Germinal center (tissue), 1 donor: ENCODE data around the gene CFAP251.
"Not testable (repeated sequence)": the region's sequence is repeated elsewhere in the genome, so short reads cannot be mapped to it uniquely, and the experiment has no call there.

Experiments
- DNase-seq: peaks from one replicate; pipeline ENCODE4 v3.0.0; 2012; ENCODE audit warnings: mixed read lengths, low spot score

Gene CFAP251, protein sequence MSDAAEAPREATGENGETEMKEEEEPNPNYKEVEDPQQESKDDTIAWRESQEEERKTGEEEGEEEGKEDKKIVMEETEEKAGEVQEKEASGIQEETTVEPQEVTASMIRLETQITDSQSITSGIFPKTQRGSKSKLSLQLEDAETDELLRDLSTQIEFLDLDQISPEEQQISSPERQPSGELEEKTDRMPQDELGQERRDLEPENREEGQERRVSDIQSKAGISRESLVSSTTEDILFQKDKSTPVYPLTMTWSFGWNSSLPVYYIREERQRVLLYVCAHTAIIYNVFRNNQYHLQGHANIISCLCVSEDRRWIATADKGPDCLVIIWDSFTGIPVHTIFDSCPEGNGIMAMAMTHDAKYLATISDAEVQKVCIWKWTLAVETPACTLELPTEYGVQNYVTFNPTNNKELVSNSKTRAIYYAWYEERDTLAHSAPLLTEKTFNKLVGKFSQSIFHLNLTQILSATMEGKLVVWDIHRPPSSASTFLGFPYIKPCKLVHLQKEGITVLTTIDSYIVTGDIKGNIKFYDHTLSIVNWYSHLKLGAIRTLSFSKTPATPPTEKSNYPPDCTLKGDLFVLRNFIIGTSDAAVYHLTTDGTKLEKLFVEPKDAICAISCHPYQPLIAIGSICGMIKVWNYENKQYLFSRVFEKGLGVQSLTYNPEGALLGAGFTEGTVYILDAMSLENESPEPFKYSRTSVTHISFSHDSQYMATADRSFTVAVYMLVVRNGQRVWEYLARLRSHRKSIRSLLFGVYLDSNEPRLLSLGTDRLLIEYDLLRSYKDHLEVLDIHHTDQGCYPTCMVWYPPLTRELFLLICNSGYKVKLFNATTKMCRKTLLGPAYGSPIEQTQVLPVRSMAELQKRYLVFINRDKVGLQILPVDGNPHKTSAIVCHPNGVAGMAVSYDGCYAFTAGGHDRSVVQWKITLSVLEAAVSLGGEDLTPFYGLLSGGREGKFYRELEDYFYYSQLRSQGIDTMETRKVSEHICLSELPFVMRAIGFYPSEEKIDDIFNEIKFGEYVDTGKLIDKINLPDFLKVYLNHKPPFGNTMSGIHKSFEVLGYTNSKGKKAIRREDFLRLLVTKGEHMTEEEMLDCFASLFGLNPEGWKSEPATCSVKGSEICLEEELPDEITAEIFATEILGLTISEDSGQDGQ

DNA sequence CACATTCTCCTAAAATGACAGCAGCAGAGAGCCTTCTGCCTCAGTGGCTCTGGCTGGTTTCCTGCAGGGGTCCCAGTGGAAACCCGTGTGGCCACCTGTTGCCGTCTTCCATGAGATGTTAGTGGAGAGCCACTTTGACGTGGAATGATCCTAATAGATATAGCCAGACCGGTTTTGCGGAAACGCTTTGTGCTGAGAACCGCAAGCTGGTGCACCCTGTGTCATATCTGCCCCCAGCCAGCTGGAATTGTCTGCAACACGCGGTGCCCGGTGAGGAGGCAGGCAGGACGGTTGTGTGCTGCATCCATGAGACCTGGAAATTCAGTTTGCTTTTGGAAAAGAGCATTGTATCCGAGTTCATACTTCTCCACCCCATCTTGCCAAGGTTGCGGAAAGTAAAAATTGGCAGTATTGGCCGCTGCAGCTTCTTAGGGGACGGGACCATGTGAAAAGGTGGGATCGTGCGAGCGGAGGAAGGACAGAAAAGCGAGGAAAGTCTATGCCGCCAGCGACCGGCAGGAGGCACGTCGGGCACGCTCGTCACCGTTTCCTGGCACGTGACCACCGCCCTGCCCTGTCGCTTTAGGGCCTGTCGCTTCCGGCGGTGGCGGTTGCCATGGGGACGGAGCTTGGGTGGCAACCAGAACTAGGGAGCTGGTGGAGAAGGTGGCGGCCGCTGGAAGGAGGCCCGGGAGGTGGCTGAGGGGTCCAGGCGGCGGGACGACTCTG lies at the start of gene CFAP251:
Gene CFAP251, plus strand, starts transcription at position 643 of the 729 bp plus-strand sequence. CDS start 2,714 bp downstream, outside the sequence.
- peak; percentile 95 for DNase-seq

DNA sequence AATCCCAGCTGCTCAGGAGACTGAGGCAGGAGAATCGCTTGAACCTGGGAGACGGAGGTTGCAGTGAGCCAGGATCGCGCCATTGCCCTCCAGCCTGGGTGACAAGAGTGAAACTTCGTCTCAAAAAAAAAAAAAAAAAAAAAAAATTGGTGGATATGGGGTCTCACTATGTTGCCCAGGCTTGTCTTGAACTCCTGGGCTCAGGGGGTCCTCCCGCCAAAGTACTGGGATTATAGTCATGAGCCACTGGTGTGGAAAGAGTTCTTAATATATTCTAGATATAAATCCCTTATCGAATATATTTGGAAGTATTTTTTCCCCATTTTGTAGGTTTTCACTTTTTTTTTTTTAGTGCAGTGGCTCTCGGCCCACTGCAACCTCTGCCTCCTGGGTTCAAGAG lies 49.2 kb upstream of the CFAP251 start:
- not testable (repeated sequence) for DNase-seq

DNA sequence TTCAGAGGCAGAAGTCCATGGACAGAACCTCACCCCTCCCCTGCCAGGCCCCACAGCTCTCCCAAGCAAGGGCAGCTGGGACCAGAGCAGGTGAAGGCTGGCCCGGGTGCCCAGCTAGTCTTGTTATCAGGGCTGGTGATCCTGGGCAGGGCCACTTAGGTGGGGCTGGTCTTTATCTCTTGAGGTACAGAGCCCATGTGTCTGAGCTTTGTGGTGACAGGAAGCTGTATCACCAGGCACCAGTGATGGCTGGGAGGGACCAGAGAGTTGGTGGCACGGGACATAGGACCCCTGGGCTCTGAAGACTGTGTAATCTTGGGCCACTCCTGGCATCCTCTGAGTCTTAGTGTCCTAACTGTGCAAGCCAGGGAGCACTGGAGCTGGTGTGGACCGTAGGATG lies 46.9 kb upstream of the CFAP251 start:
- no peak for DNase-seq

DNA sequence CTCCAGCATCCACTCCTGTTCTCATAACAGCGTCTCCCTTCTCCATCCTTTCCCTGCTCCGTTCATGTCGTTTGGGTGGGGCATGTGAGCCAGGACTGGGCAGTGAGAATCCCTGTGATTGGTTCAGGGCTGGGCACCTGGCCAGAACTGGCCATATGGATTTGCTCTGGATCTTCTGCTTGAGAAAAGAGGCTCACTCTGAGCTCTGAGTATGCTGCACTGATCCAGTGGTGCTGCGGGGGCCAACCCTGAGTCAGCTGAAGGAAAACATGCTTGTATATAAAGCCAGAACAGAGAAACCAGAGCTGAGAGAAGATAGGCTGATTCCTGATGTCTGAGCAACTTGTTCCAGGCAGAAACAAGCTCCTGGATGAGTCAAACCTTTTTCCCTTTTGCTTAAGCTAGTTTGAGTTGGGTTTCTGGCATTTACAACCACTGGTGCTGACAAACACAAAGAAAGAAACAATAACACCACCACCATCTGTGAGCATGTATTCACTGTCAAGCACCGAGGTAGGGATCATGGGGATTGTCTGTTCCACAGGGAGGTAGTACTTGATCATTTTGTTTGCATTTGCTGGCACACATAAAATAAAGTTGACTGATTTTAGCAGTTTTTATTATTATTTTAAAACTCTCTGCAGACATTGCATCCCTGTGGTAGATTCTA lies 45.7 kb upstream of the CFAP251 start:
- DNase-seq, result no peak

DNA sequence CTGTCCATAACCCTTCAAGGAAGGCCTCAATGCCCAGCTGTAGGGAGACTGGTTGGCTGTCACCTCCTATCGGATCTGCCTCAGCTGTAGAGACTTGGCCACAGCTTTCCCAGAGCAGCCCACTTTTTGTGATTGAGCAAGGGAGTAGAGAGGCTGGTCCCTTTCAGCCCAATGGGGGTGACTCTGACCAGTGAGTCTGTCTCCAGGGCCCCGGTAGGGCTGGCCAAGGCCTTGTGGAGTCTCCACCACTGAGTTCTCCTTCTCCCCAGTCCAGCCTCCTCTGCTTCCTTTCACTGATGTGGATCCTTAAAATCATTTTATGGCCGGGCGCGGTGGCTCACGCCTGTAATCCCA lies 45.2 kb upstream of the CFAP251 start:
- DNase-seq, result no peak

DNA sequence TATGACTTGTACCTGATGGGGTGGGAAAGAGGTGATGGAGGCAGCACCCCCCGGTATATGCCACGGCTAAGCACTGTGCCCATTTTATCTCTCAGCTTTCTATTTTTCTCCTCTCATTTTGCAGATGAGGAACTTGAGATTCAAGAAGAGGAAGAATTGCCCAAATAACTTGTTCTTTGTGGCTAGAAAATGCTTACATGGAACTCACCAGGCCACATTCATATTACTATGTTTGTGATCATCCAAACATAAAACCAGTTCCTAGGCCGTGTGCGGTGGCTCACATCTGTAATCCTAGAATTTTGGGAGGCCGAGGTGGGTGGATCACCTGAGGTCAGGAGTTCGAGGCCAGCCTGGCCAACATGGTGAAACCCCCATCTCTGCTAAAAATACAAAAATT lies 44.3 kb upstream of the CFAP251 start:
- DNase-seq, result no peak

DNA sequence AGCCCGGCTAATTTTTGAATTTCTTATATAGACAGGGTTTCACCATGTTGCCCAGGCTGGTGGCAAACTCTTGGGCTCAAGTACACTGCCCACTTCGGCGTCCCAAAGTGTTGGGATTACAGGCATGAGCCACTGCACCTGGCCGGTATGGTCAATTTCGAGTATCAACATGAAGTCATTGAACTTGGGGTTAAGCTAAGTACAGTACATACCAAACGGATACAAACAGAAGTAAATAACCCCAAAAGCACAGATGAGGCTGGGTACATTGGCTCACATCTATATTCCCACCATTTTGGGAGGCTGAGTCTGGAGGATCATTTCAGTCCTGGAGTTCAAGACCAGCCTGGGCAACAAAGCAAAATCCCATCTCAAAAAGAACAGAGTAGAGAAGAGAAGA lies 42.8 kb upstream of the CFAP251 start:
- no peak for DNase-seq

DNA sequence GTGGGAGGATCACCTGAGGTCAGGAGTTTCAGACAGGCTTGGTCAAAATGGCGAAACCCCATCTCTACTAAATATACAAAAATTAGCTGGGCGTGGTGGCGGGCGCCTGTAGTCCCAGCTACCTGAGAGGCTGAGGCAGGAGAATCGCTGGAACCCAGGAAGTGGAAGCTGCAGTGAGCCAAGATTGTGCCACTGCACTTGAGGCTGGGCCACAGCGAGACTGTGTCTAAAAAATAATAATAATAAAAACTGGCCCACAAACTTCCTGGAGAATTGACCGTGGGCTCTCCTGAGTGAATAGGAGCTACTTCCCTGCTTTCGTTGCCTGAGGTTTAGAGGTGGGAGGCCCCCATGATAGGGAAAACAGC lies 42.3 kb upstream of the CFAP251 start:
- DNase-seq, result not testable (repeated sequence)

DNA sequence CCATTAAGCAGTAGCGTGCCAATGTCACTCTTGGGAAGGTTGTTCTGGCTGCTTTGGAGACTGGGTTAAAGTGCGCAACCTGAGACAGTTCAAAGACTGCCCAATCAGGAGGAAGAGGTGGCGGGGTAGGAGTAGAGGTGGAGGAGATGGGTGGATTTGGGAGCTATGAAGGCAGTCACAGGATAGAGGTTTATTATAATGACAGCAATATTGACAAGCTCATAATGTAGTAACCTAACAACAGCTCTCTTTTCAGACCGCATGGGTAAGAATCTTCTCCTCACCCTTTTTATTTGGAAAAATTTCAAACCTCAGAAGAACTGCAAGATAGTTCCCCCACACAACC lies 35.1 kb upstream of the CFAP251 start:
- DNase-seq, result no peak

DNA sequence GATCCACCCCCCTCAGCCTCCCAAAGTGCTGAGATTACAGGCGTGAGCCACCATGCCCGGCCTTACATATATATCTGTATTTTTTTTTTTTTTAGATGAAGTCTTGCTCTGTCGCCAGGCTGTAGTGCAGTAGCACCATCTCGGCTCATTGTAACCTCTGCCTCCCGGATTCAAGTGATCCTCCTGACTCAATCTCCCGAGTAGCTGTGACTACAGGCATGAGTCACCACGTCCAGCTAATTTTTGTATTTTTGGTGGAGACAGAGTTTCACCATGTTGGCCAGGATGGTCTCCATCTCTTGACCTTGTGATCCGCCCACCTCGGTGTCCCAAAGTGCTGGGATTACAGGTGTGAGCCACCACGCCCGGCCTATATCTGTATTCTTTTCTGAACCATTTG lies 33.3 kb upstream of the CFAP251 start:
- DNase-seq, result not testable (repeated sequence)

DNA sequence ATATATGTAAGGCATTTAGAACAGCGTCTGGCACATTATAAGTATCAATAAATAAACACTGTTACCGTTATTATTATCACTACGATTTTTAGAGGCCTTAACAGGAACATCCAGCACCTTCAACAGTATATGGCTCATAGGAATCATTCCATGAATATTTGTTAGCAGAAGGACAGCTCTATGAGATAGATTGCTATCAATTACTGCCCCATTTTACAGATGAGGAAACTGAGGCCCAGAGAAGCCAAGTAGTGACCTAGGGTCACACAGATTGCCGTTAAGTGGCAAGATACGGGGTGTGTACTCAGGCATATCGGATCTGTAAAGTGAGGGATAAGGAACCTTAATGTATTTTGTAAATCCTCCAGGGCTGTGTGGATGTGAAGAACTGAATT lies 30.3 kb upstream of the CFAP251 start:
- DNase-seq, result no peak

DNA sequence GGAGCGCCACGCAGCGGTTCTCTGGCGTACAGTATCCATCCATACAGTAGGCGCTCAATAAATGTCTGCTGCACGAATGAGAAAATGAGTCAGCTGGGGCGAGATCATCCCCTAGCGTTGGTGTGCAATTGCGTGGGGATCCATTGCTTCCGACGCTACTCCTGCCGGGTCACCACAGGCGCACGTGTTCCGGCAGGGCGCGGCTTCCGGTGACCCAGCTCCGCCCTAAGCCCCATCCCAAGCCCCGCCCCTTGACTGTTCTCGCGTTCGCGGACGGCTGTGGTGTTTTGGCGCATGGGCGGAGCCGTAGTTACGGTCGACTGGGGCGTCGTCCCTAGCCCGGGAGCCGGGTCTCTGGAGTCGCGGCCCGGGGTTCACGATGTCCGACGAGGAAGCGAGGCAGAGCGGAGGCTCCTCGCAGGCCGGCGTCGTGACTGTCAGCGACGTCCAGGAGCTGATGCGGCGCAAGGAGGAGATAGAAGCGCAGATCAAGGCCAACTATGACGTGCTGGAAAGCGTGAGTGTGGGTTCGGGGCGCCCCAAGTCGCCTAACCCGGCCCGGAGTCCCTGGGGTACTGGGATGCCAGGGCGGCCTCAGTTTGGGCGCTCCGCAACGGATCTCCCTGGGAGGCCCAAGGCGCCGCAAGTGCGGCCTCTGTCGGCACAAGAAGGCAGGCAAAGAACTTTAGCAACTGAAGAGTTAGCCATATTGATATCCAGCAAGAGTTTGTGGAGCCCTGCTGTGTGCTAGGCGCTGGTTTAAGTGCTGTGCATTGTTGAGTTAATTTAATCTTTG lies 29.7 kb upstream of the CFAP251 start, which contains the start of gene PSMD9:
Gene PSMD9, plus strand, starts transcription at position 313 of the 796 bp plus-strand sequence. Its CDS starts 67 bp downstream, at position 380.
- peak; percentile 97 for DNase-seq

DNA sequence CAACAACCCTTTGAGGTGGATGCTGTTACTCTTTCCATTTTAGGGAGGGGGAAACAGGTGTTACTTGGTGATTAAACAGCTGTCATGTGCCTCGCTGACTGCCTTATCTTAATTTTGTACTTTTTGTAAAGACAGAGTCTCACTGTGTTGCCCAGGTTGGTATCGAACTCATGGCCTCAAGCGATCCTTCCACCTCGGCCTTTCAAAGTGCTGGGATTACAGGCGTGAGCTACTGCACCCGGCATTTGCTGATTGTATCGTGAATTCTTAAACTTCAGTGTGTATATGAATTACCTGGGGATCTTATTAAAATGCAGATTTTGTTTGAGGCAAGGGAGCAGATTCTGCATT lies 29.1 kb upstream of the CFAP251 start:
- no peak for DNase-seq

DNA sequence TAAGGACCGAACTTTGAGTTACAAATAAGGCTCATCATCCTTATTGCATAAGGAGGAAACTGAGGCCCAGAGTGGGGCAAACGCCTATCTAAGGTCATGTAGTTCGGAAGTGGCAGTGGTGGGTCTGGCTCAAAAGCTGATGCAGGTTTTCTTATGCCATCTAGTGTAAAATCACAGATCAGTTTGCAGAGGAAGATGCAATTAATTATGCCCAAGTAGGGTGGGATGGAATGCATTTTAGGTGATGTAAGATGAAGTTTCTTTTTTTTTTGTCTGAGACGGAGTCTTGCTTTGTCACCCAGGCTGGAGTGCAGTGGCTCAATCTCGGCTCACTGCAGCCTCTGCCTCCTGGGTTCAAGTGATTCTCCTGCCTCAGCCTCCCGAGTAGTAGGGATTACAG lies 28.7 kb upstream of the CFAP251 start:
- not testable (repeated sequence) for DNase-seq

DNA sequence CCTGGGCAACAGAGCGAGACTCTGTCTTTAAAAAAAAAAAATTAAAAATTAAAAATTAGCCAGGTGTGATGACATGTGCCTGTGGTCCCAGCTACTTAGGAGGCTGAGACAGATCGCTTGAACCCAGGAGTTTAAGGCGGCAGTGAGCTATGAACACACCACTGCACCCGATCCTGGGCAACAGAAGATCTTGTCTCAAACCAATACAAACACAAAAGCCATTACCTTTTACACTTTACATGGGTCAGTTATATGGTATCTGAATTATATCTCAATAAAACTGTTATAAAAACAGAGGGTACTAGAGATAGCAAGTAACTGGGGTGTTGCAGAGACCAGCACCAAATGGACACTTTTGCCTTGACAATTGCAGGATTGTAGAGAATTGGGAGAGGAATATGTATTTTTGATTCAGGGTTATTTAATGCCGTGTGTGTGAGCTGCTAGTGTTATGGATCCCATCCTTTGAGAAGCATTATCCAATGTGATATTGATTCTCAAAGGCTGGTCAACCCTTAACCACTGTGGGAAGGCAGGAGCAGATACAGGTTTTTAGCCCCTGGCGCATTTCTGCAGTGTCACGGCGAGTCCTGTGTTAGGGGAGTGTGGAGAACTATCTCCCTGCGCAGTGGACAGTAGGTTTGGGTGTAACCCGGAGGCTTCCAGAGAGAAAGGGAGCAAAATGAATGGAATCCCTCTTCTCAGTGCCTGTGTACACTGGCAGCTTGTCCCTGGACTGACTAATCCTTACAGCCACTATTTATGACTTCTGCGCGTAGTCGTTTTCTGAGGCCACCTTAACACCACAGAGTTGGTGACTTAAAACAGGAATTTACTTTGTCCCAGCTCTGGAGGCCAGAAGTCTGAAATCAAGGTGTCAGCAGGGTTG lies 25.5 kb upstream of the CFAP251 start:
- no peak for DNase-seq

DNA sequence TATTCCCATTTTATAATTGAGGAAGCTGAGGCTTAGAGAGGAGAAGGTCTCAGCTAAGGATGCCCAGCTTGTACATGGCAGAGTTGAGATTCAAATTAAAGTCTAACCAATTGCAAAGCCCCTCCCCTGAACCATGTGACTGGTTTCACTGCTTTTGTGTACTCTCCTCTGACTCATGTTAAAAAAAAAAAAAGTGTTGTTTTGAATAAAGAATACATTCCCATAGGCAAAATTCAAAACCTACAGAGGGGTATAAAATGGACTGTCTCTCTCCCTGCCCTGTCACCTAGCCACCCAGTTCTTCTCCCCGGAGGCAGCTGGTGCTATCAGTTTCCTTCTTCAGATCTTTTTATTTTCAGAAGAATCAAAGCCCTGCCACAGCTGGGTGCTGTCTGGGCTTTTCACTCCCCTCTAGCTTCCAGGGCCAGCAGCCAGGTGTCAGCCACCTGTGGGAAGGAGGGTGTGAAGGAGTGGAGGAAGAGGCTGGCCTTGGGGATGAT lies 24.4 kb upstream of the CFAP251 start:
- DNase-seq, result no peak

DNA sequence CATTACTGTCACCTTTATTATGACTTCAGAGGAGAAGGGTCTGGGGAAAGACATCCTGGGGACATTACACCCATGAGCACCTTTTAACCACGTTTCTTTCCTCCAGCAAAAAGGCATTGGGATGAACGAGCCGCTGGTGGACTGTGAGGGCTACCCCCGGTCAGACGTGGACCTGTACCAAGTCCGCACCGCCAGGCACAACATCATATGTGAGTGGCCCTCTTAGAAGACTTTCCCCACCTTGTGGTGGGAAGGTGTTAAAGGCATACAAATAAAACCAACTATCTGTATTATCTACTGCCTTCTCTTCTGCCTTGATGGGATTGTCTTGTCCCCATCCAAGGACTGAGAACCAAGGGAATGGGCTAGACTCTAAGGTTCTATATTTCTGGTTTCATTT lies 23.8 kb upstream of the CFAP251 start:
- no peak for DNase-seq

DNA sequence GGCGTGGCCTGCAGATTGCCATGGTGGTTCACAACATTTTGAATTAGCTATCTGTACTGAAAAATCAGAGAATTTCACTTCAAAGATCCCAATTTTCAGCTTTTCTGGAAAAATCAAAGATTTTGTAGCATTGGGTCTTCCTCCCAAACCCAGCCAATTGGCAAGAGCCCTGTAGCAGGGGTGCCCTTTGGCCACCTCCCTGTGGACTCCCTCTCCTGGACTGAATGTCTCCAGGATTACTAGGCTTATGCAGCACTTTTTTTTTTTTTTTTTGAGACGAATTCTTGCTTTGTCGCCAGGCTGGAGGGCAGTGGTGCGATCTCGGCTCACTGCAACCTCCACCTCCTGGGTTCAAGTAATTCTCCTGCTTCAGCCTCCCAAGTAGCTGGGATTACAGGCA lies 20.1 kb upstream of the CFAP251 start:
- no peak for DNase-seq

DNA sequence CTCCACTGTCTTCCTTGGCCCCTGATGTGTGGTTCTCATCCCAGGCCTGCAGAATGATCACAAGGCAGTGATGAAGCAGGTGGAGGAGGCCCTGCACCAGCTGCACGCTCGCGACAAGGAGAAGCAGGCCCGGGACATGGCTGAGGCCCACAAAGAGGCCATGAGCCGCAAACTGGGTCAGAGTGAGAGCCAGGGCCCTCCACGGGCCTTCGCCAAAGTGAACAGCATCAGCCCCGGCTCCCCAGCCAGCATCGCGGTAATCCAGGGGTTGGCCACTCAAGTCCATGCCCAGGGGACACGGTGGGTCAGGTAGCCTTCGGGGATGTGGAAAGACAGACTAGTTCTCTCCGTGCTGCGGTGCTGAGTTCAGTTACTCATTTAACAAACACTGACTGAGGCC lies 18.8 kb upstream of the CFAP251 start:
- DNase-seq, result no peak

DNA sequence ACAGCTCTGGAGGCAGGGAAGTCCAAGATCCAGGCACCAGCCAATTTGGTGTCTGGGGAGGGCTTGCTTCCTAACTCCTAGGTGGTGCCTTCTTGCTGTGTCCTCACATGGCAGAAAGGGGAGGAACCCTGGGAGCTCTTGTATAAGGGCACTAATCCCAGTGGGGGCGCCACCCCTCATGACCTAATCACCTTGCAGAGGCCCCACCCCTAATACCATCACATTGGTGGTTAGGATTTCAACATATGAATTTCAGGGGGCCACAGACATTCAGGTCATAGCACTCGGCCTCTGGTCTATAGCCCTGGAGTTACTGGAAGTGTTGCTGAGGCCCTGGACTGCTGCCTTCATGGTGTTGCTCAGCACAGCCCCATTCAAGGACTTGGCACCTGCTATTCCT lies 15.2 kb upstream of the CFAP251 start:
- DNase-seq, result no peak
